22Rv1 (cell line): ENCODE results near the gene SLC22A1.

Source experiments
- CTCF ChIP-seq: fragments of 450-650 bp; IDR thresholded peaks from 2 replicates; pipeline ENCODE4 v1.5.1; 2017; ENCODE audit warnings: mild to moderate bottlenecking
- ZFX ChIP-seq: fragments of 450-650 bp; IDR thresholded peaks from 2 replicates; pipeline ENCODE4 v1.6.1; 2017; ENCODE audit warnings: antibody characterized with exemption, borderline replicate concordance

GRCh38 chr6:160201061-160201460 lies 79.4 kb downstream of the SLC22A1 start:
- TF ChIP-seq CTCF: no peak
- no peak for TF ChIP-seq ZFX
